RPMI8226 (cell line): ENCODE data around the gene RXYLT1.

ENCODE experiments used
- DNase-seq: peaks from one replicate; pipeline ENCODE4 v3.0.0-alpha.2; 2015

Gene RXYLT1

DNA sequence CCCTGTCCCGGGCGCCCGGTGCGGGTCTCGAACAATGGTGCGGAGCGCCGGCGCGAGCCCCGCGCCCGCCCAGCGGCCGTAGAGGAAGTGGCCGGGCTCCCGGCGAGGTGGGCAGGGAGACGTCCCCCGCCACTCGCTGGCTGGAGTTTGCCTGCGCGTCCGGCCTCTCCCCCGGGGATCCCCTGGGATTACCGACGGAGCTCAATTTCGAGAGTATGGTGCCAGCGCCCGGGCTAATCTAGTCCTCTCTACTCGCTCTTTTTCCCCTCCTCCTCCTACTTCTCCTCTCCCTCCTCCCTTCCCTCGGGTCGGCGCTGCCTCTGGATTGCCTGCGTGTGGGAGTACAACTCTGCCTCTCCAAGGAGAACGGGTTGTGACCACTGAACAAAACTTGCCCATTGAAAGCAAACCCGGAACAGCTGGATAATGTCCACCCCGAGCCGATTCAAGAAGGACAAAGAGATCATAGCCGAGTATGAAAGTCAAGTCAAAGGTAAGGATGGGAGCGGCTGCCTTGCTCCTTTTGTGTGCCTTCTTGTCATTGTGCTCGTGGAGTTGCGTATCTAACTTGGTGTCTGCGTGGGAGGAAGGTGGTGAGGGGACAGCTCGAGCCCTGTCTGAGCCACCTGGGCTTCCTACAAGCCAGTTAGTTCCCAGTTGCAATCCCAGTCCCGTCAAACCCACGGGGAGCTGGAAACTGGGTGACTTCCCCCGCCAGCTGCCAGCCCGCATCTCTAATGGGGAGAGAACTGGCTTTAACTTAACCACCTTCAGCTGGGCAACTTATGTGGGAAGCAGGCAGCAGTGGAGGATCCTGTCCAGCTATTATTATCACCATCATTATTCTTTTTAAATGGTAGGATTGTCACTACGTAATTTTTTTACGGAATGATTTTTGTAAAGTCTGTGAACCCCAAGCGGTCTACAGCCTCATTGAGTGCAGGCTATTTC, 65.0 kb downstream of the RXYLT1 start, which contains the start of gene SRGAP1:
SRGAP1 (plus strand) TSS at position 310 of the 951 bp plus-strand sequence; CDS start at position 427, 117 bp downstream.
- DNase-seq = no peak

DNA sequence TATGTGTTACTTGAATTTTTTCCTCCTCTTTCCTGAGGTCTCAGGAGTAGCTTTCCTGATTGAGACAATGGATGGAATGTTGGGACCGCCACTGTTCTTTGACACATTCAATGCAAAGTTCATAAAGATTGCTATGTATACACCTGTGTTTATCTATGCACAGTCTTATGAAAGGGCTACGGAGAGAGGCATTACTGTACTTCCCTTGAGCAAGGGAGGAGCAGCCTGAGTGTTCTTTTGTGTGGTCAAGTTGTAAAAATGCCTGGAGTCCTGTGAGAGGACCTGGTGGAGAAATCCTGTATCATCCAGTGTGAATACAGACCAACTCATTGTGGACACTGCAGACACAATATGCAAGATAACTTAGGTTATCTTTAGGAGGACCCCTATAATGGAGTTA, 66.0 kb downstream of the RXYLT1 start:
- no peak for DNase-seq

DNA sequence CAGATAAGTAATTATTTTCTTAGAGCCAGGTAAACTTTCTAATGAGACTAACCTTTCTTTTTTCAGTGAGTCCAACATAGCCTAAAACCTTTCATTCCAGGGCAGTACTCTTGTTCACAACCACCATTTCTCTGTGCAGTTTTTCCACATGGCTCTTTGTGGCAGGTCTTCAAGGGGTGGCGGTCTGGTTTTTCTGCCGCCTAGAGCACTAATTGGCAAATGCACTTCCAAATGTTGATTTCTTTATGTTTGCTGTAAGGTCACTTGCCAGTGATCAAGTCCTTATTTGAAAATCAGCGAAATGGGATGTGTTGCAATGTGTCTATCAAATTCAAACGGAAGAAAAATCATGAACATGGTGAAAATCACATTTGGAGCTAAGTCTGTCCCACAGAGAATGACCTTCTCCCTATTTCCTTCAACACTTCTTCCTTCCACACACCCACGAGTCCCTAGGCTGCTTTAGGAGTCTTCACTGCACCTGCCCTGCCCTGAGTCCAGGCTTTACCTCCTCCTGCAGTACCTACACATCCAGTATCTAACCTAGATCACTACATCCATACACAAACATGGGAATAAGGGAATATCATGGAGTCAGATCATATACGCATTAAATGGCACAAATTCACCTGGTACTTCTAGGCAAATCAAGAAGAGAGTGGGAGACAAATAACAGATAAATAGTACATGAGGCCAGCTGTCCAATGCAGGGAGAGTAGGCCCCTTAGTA, 66.7 kb downstream of the RXYLT1 start:
- DNase-seq = no peak

DNA sequence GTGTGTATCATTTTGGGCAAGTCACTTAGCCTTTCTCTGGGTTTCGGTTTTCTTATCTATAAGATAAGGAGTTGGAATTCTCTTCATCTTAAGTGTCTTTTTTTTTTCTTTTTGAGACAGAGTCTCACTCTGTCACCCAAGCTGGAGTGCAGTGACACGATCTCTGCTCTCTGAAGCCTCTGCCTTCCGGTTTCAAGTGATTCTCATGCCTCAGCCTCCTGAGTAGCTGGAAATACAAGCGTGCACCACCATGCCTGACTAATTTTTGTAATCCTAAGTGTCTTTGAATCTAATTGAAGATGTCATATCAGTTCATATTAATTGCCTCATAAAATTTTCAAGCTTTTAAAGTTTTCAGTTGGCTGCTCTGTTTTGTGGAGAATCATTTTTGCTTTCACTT, 68.7 kb downstream of the RXYLT1 start:
- DNase-seq = no peak

DNA sequence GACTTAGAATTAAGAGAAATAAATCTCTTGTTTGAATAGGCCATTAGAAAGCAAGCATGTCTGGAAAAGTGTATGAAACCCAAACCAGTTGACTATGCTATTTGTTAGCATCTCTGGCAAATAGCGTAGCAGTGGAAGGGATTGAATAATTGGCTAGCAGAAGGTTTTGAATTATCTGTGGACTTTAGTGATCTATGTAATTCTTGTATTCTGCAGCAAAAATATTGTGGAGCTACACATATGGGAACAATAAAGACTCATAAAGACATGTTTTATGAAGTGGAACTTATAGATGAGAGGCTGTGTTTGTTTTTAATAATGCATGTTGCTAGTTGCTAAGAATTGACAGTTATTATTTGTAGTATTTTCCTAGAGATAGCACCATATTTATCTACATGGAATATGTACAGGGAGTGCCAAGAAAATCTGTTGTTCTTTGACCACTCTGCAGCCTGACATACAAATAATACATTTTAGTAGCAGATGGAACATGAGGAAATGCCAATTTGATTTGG, 69.5 kb downstream of the RXYLT1 start:
- no peak for DNase-seq

DNA sequence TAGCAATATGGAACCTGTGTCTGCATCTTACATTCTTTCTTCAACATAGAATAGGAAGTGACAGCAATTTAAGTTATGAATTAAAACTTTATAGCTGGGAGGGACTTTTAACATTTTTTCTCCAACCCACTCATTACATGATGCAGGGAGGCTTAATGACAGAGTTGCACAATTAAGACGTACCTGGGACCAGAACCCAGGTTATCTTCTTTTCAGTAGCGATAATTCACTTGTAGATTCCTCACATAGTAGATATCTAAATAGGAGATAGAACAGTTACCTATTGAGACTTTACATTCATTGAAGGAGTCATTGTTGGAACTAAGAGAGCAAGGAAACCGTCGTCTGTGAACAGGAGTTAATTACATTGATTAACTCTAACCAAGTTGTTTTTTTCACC, 69.9 kb downstream of the RXYLT1 start:
- DNase-seq = no peak

DNA sequence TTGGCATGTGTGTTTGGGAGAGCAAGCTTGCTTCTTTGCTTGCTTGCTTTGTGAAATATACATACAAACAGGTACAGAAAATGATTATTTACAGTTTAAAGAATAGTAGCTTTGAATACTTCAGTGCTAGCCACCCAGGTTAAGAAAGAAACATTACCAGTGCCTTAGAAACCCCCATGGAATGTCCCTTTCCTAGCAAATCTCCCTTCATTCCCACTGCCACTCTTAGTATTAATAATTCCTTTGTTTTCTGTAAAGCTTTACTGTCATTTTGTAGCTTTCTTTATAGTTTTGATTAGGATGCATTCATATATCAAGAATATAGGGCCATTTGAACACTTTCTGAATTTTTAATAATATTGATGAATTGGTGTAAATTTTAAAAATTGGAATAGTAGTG, 74.3 kb downstream of the RXYLT1 start:
- DNase-seq = no peak

DNA sequence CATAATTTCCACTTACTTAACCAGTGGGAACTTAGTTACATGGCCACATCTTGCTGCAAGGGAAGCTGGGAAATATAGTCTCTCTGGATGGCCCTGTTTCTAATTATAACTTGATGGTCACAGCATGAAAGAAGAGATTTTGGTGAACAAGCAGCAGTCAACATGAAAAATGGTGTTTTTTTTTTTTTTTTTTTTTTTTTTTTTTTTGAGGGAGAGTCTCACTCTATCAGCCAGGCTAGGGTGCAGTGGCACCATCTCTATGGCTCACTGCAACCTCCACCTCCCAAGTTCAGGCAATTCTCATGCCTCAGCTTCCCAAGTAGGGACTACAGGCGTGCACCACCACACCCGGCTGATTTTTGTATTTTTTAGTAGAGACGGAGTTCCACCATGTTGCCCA, 75.6 kb downstream of the RXYLT1 start:
- no peak for DNase-seq

DNA sequence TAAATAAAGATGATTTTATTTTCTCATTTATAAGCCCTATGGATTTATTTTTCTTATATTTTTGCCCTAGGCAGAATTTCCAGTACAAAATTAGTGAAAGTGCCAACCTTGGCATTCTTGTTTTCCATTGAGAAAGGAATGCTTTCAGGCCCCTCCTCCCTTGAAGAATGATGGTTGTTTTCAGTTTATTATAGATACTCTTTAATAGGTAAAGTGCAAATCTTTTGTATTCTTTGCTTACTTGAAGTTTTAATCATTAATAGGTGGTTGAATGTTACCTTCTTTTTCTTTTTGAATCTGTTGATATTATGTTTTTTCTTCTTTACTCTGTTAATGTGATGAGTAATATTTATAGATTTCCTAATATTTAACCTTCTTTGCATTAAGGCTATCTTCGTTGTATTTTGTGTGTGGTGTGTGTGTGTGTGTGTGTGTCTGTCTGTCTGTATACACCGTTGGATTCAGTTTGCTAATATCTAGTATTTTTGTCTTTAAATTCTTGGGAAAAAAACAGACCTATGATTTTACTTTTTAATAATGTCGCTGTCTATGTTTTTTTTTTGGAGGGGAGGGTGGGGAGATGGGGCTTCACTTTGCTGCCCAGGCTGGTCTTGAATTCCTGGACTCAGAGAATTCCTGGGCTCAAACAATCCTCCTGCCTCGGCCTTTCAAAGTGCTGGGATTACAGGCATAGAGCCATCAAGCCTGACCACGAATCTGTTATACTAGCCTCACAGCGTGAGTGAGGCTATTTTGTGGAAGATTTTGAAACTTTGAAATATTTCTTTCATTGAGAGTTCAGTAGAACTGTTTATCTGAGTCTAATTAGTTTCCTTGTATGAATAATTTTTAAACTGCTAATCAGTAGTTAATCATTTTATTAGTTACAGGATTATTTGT, 78.3 kb downstream of the RXYLT1 start:
- no peak for DNase-seq
